ENCODE data around the gene CTPS1.

CTPS1 gene, protein sequence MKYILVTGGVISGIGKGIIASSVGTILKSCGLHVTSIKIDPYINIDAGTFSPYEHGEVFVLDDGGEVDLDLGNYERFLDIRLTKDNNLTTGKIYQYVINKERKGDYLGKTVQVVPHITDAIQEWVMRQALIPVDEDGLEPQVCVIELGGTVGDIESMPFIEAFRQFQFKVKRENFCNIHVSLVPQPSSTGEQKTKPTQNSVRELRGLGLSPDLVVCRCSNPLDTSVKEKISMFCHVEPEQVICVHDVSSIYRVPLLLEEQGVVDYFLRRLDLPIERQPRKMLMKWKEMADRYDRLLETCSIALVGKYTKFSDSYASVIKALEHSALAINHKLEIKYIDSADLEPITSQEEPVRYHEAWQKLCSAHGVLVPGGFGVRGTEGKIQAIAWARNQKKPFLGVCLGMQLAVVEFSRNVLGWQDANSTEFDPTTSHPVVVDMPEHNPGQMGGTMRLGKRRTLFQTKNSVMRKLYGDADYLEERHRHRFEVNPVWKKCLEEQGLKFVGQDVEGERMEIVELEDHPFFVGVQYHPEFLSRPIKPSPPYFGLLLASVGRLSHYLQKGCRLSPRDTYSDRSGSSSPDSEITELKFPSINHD

DNA sequence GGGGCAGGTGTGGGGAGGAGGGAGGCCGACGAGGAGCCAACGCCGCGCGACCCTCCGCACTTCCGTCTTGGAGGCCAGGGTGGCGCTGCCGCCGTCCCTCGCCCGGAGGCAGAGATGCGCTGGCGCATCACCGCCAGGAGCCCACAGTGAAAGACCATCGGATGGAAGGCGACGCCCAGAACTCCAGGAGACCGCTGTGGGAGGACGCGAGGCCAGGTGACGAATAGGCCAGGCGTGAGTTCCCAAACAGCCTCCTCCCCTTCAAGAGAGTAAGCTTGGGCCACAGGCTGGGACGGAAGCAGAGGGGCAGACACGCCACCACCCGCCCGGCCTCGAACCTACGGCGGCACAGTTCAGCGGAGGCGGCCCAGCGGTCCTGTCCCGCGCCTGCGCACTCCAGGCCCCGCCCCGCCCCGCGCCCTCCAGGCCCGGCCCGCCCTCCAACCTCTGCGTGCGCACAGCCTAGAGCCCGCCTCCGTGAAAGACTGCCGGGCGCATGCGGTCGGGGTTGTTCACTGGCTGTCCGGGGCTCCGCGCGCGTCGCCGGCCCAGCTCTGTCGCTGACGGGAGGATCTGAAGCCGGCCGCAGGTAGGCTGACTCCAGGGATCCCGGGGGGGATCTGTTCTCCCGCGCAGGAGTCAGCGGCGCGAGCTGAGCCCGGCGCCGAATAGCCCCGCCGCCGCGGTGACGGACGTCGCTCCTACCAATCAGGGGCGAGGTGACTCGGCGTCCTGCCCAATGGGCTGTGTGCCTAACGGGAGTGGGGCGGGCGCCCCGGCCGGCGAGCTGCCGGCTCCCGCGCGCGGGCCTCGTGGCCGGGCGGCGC lies at the start of gene CTPS1:
Gene CTPS1, plus strand, starts transcription at position 456 of the 827 bp plus-strand sequence. CDS start 3,595 bp downstream, outside the sequence.
- peak; percentile 97 for DNase-seq (ENCODE audit: low read depth)

- DNase-seq (ENCODE audit: low read depth) = no peak
These were observed 49.1 kb upstream of the CTPS1 start for GRCh38 chr1:40930174-40930964.

GRCh38 chr1:40931601-40932000 lies 47.9 kb upstream of the CTPS1 start:
- DNase-seq (ENCODE audit: low read depth) = no peak

DNA sequence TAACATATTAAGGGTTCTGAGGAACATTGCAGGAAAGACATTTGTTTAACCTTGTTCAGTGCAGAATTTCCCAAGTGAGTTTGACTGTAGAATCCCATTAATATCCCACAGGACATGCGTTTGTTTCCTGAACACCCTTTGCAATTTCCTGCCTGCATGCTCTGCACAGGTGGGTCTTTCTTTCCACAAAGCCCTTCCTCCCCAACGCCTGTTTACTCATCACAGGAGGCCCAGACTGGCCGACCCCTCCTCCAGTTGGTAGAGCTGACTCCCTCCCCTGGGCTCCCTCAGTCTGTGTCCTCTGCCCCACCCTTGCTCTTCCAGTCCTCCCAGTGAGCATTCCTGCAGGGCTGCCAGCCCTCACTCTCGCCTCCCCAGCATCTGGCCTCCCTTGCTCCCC lies 47.5 kb upstream of the CTPS1 start:
- DNase-seq (ENCODE audit: low read depth) = no peak

GRCh38 chr1:40936931-40937339 lies 42.6 kb upstream of the CTPS1 start:
- DNase-seq (ENCODE audit: low read depth) = no peak

GRCh38 chr1:40938393-40938792 lies 41.1 kb upstream of the CTPS1 start:
- no peak for DNase-seq (ENCODE audit: low read depth)

- DNase-seq (ENCODE audit: low read depth) = no peak
These were observed 40.0 kb upstream of the CTPS1 start for GRCh38 chr1:40939320-40940059.

- DNase-seq (ENCODE audit: low read depth) = no peak
These were observed 35.2 kb upstream of the CTPS1 start for GRCh38 chr1:40944326-40944725.

DNA sequence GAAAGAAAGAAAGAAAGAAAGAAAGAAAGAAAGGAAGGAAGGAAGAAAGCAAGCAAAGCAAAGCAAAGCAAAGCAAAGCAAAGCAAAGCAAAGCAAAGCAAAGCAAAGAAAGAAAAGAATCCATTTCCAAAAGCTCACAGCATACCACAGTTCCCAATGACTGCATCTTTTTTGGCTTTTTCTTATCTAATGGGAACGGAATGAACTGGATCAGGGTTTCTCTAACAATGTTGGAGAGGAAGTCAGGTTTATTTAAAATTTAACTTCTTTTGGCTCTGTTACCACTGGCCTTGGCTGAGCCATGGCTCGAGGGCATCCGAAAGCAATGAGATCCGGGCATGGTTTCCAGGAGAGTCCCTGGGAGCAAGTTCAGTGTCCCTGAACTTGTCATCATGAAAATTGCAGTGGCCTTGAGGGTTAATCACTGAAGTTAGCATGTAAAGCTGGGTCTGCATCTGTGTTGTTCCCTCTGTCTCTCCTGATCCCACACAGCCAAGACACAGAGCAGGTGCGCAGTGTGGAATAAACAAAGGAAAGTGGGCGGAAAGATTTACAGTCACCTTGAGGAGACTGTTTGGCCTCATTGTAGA lies 34.6 kb upstream of the CTPS1 start:
- no peak for DNase-seq (ENCODE audit: low read depth)

DNA sequence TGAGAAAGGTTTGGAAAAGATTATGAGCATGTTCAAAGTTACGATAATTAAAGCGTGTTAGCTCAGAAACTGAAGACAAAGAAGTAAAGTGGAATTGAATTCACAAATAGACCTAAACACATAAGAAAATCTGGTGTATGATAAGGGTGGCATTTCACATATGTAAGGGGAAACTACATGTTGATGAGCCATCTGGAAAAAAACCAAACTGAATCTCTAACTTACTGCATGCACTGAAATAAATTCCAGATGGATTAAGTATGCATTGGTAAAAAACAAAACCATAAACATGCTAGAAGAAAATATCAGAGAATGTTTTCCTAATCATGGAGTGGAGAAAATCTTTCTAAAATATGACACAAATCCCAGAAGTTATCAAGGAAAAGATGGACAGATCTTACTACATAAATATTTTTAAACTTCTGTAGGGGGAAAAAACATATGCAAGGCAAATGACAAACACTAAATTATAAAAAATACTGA lies 34.0 kb upstream of the CTPS1 start:
- no peak for DNase-seq (ENCODE audit: low read depth)

GRCh38 chr1:40948741-40949443 lies 30.6 kb upstream of the CTPS1 start:
- no peak for DNase-seq (ENCODE audit: low read depth)

DNA sequence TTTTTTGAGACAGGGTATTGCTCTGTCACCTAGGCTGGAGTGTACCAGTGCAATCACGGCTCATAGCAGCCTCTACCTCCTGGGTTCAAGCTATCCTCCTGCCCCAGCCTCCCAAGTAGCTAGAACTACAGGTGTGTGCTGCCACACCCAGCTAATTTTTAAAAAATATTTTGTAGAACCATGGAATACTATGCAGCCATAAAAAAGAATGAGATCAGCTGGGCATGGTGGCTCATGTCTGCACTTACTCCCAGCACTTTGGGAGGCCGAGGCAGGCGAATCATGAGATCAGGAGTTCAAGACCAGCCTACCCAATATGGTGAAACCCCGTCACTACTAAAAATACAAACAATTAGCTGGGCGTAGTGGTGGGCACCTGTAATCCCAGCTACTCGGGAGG lies 29.9 kb upstream of the CTPS1 start:
- no peak for DNase-seq (ENCODE audit: low read depth)

GRCh38 chr1:40951943-40952743 lies 27.4 kb upstream of the CTPS1 start:
- DNase-seq (ENCODE audit: low read depth) = peak; percentile 31

- no peak for DNase-seq (ENCODE audit: low read depth)
These were observed 26.7 kb upstream of the CTPS1 start for GRCh38 chr1:40952744-40953315.

DNA sequence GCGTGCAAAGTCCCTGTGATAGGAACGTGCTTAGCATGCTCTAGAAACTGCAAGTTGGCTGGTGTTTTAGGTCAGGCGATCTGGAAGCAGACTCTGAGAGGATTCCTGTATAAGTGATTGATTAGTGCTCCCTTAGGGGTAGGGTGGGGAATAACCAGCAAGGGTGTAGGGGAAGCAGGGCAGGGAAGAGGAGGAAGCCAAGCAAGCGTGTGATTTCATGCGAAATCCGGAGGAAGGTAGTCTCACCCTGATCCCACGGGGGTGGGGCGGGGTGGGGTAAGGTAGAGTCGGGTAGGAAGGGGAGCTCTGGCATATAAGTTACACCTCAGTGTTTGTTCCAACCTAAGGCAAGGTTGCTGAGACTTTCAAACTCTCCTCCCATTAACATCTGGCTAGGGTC lies 24.9 kb upstream of the CTPS1 start:
- no peak for DNase-seq (ENCODE audit: low read depth)

- no peak for DNase-seq (ENCODE audit: low read depth)
These were observed 24.2 kb upstream of the CTPS1 start for GRCh38 chr1:40955266-40955665.

DNA sequence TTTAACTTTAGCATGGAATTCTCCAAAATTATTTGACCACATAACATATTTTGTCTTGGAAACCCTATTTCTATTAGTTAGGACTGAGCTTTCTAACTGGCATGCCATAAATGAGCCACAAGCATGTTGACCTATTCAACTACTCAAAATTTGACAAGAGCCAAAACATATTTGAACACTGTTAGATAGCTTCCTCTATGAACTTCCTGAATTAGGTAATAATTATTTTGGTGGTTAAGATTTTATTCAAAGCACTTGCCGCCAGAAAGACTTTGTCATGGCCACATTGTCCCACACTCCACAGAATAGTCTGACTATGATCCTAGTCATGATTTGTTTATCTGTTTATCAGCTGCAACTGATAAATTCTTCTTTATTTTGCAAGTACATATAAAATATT lies 23.1 kb upstream of the CTPS1 start:
- DNase-seq (ENCODE audit: low read depth) = no peak

- DNase-seq (ENCODE audit: low read depth) = no peak
These were observed 21.3 kb upstream of the CTPS1 start for GRCh38 chr1:40958210-40958609.

GRCh38 chr1:40965531-40965930 lies 14.0 kb upstream of the CTPS1 start:
- no peak for DNase-seq (ENCODE audit: low read depth)

Measured in stimulated activated CD8-positive, alpha-beta memory T cell treated with anti-CD3 and anti-CD28 coated beads, Interleukin-12 subunit alpha, Interleukin-12 subunit beta, amount 100 ng/mL, for 4 hours (primary cell).